ENCODE data around the gene SLC28A1.

The SLC28A1 gene

GRCh38 chr15:84987949-84988624 is 103.6 kb downstream of the SLC28A1 start:
- DNase-seq (ENCODE audit: low read depth), result no peak

GRCh38 chr15:84988909-84989644 is 104.6 kb downstream of the SLC28A1 start:
- no peak for DNase-seq (ENCODE audit: low read depth)
- H3K4me3 ChIP-seq (ENCODE audit: low read depth, low read length), result no peak overlapping the region
- TF ChIP-seq POLR2A (IDR thresholded peaks at IDR 0.05; ENCODE audit: extremely low read depth, insufficient read length) (no peak), CTCF (IDR thresholded peaks at IDR 0.05; ENCODE audit: low read depth, low read length) (no peak), MAX (IDR thresholded peaks at IDR 0.05; ENCODE audit: low read depth, low read length) (no peak), MYC (IDR thresholded peaks at IDR 0.05; ENCODE audit: low read depth, low read length) (no peak)

More at GRCh38 chr15:84987949-84988624, 103.6 kb downstream of the SLC28A1 start:
- TF ChIP-seq CTCF (IDR thresholded peaks at IDR 0.05; ENCODE audit: low read depth, low read length) (no peak), MAX (IDR thresholded peaks at IDR 0.05; ENCODE audit: low read depth, low read length) (no peak), MYC (IDR thresholded peaks at IDR 0.05; ENCODE audit: low read depth, low read length) (no peak), POLR2A (IDR thresholded peaks at IDR 0.05; ENCODE audit: extremely low read depth, insufficient read length) (no peak)
- H3K4me3 ChIP-seq (ENCODE audit: low read depth, low read length), result no peak overlapping the region

- DNase-seq (ENCODE audit: low read depth), result no peak
- no peak for TF ChIP-seq MYC (IDR thresholded peaks at IDR 0.05; ENCODE audit: low read depth, low read length)
- no peak for TF ChIP-seq POLR2A (IDR thresholded peaks at IDR 0.05; ENCODE audit: extremely low read depth, insufficient read length)
- TF ChIP-seq MAX (IDR thresholded peaks at IDR 0.05; ENCODE audit: low read depth, low read length), result no peak
- TF ChIP-seq CTCF (IDR thresholded peaks at IDR 0.05; ENCODE audit: low read depth, low read length), result no peak
- no peak overlapping the region for H3K4me3 ChIP-seq (ENCODE audit: low read depth, low read length)
Measured at GRCh38 chr15:84990507-84990906, 106.0 kb downstream of the SLC28A1 start.

GRCh38 chr15:84991014-84991712 is 106.7 kb downstream of the SLC28A1 start:
- no peak for DNase-seq (ENCODE audit: low read depth)
- no peak overlapping the region for H3K4me3 ChIP-seq (ENCODE audit: low read depth, low read length)
- TF ChIP-seq POLR2A (IDR thresholded peaks at IDR 0.05; ENCODE audit: extremely low read depth, insufficient read length), result no peak
- no peak for TF ChIP-seq CTCF (IDR thresholded peaks at IDR 0.05; ENCODE audit: low read depth, low read length)
- TF ChIP-seq MAX (IDR thresholded peaks at IDR 0.05; ENCODE audit: low read depth, low read length), result no peak
- no peak for TF ChIP-seq MYC (IDR thresholded peaks at IDR 0.05; ENCODE audit: low read depth, low read length)

- no peak for TF ChIP-seq POLR2A (IDR thresholded peaks at IDR 0.05; ENCODE audit: extremely low read depth, insufficient read length)
- TF ChIP-seq MAX (IDR thresholded peaks at IDR 0.05; ENCODE audit: low read depth, low read length), result no peak
- no peak for TF ChIP-seq CTCF (IDR thresholded peaks at IDR 0.05; ENCODE audit: low read depth, low read length)
- no peak for TF ChIP-seq MYC (IDR thresholded peaks at IDR 0.05; ENCODE audit: low read depth, low read length)
- no peak overlapping the region for H3K4me3 ChIP-seq (ENCODE audit: low read depth, low read length)
- peak; percentile 39 for DNase-seq (ENCODE audit: low read depth)
Measured at GRCh38 chr15:84992157-84992944, 107.9 kb downstream of the SLC28A1 start.
